HG02610 (cell line): ENCODE data around the gene EXOSC10.
"Not testable (repeated sequence)": the region's sequence is repeated elsewhere in the genome, so short reads cannot be mapped to it uniquely, and the experiment has no call there.

ENCODE experiments used
- ATAC-seq: cut with Tn5 transposase; IDR thresholded peaks from one replicate; pipeline ENCODE4 v1.9.1; 2021; ENCODE audit warnings: mild to moderate bottlenecking, moderate library complexity; ENCODE audit not compliant: unreplicated experiment

The EXOSC10 gene

GRCh38 chr1:11044849-11045427 lies 54.7 kb downstream of the EXOSC10 start:
- ATAC-seq: no peak

GRCh38 chr1:11044086-11044848 lies 55.4 kb downstream of the EXOSC10 start:
- ATAC-seq: no peak

- ATAC-seq: no peak
These were observed 56.4 kb downstream of the EXOSC10 start for GRCh38 chr1:11042995-11043874.

- no peak for ATAC-seq
These were observed 57.6 kb downstream of the EXOSC10 start for GRCh38 chr1:11042065-11042464.

- ATAC-seq: no peak
These were observed 58.6 kb downstream of the EXOSC10 start for GRCh38 chr1:11041048-11041447.

- not testable (repeated sequence) for ATAC-seq
These were observed 59.6 kb downstream of the EXOSC10 start for GRCh38 chr1:11040105-11040429.

- no peak for ATAC-seq
These were observed 60.1 kb downstream of the EXOSC10 start for GRCh38 chr1:11039351-11040104.

- ATAC-seq: no peak
These were observed 61.9 kb downstream of the EXOSC10 start for GRCh38 chr1:11037740-11038182.

- ATAC-seq: not testable (repeated sequence)
These were observed 62.5 kb downstream of the EXOSC10 start for GRCh38 chr1:11037019-11037739.

GRCh38 chr1:11031624-11032262 lies 67.9 kb downstream of the EXOSC10 start:
- no peak for ATAC-seq

- ATAC-seq: no peak
These were observed 68.8 kb downstream of the EXOSC10 start for GRCh38 chr1:11030865-11031264.

- no peak for ATAC-seq
These were observed 71.7 kb downstream of the EXOSC10 start for GRCh38 chr1:11028018-11028417.

- no peak for ATAC-seq
These were observed 72.4 kb downstream of the EXOSC10 start for GRCh38 chr1:11027316-11027715.

- no peak for ATAC-seq
These were observed 72.8 kb downstream of the EXOSC10 start for GRCh38 chr1:11026903-11027302.

- no peak for ATAC-seq
These were observed 73.6 kb downstream of the EXOSC10 start for GRCh38 chr1:11026052-11026451.

GRCh38 chr1:11025618-11026017 lies 74.1 kb downstream of the EXOSC10 start:
- no peak for ATAC-seq

- no peak for ATAC-seq
These were observed 74.8 kb downstream of the EXOSC10 start for GRCh38 chr1:11024874-11025203.

GRCh38 chr1:11024154-11024873 lies 75.4 kb downstream of the EXOSC10 start:
- no peak for ATAC-seq

- no peak for ATAC-seq
These were observed 76.5 kb downstream of the EXOSC10 start for GRCh38 chr1:11023201-11023600.
